GM19438 (cell line): ENCODE measurements around the gene PKD2L2.
"Not testable (repeated sequence)": the region's sequence is repeated elsewhere in the genome, so short reads cannot be mapped to it uniquely, and the experiment has no call there.

Experiments used
- ATAC-seq: cut with Tn5 transposase; IDR thresholded peaks from one replicate; pipeline ENCODE4 v1.9.1; 2021; ENCODE audit warnings: low read depth; ENCODE audit not compliant: unreplicated experiment

PKD2L2 gene

GRCh38 chr5:137944280-137944679 lies 55.0 kb downstream of the PKD2L2 start:
- not testable (repeated sequence) for ATAC-seq

DNA sequence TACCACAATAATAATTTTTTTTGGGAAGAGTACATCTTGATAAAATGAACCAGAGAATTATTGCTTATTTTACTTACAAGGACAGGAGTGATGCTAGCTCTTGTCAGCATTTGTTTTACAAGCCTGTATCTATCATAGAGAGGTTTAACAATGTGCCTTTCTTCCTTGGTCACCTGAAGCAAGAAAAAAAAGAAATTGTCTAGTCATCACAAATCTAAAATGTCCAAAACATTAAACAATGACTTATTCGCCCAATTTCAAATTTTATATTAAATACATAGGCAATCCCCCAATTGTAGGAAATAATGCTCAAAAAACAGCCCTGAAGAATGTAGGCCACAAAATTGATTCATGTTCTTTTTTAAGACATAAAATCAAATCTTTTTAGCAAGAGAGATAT lies 56.6 kb downstream of the PKD2L2 start:
- ATAC-seq = no peak

GRCh38 chr5:137954131-137954879 lies 65.0 kb downstream of the PKD2L2 start:
- ATAC-seq = no peak

GRCh38 chr5:137957948-137958347 lies 68.7 kb downstream of the PKD2L2 start:
- ATAC-seq = no peak

DNA sequence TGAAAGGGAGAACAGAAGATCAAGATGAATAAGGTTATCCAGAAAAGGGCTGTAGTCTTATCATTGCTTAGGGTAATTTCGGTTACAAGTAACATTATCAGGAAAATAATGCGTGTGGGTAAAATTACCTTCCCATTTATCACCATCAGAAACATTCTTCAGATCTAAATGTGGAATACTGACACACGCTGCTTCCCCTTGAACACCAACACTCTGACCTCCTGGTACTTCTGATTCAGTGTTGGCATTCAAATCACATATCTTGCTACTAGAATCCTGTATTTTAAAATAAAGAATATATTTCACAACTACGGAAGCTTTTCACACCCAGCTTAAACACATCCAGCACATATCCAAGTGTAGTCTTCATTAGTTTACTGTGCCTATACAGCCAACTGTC lies 70.2 kb downstream of the PKD2L2 start:
- no peak for ATAC-seq

DNA sequence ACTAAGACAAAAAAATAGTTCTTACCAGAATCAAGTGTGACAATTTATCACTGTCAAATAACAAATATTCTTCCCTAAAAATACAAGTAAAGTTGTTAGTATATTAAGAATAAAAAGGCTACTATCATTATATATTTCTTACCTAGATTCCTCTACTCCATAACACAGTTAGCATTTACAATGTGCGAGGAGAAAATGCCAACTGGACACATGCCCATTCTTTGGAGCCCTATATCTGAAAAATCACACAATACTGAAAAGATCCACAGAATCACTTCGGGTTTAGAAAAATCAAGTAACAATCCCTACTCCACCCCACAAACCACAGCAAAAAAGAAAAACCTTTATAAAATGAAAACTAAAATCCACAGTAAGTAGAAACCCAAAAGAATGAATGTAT lies 70.9 kb downstream of the PKD2L2 start:
- no peak for ATAC-seq

DNA sequence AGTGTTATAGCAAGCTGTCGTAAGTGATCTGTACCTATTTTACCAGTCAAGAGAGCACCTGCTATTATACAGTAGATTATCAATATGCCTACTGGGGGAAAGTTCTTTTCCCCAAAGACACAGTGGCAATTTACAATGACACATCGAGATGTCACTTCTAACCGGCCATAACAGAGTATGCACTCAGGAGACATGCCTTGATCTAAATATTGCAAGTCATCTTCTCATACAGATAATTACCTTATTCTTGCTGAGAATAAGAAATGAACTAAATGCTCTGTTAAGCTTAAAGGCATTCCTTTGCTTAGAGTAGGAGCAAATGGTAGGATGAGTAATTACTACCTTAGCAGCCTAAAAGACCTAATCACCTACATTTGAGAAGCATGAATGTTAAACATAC lies 71.6 kb downstream of the PKD2L2 start:
- no peak for ATAC-seq

DNA sequence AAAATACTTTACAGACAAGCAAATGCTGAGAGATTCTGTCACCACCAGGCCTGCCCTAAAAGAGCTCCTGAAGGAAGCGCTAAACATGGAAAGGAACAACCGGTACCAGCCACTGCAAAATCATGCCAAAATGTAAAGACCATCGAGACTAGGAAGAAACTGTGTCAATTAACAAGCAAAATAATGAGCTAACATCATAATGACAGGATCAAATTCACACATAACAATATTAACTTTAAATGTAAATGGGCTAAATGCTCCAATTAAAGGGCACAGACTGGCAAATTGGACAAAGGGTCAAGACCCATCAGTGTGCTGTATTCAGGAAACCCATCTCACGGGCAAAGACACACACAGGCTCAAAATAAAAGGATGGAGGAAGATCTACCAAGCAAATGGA lies 81.1 kb downstream of the PKD2L2 start:
- ATAC-seq = not testable (repeated sequence)

GRCh38 chr5:137975208-137975607 lies 86.0 kb downstream of the PKD2L2 start:
- no peak for ATAC-seq

DNA sequence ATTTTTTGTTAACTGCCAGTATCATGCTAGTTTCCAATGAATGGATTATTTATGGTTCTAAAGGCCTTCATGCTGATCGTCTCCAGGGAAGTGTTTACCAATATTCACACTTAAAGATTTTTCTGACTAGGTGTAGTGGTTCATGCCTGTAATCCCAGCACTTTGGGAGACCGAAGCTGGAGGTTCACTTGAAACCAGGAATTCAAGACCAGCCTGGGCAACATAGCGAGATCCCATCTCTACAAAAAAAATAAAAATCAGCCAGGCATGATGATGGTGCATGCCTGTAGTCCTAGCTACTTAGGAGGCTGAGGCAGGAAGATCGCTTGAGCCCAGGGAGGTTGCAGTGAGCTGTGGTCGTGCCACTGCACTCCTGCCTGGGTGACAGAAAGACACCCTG lies 100.2 kb downstream of the PKD2L2 start:
- ATAC-seq = no peak
